SJCRH30 (cell line): ENCODE data around the gene ZG16. TPM values are rescaled to one million over a fixed set of nuclear protein-coding genes. Genes with fewer than 3 reads are reported as not detected.
"Not testable (repeated sequence)": the region's sequence is repeated elsewhere in the genome, so short reads cannot be mapped to it uniquely, and the experiment has no call there.

ENCODE experiments used
- DNase-seq, 2 experiments: peaks; one replicate each; pipeline ENCODE4 v3.0.0-alpha.2; 2015 to 2020
- H3K27ac ChIP-seq: fragments of 250-450 bp; sonication (Bioruptor Pico); 2 replicates; pipeline ENCODE4 v1.5.1; 2020; ENCODE audit warnings: mild to moderate bottlenecking, moderate library complexity
- H3K27me3 ChIP-seq: fragments of 250-450 bp; sonication (Bioruptor Pico); 2 replicates; pipeline ENCODE4 v1.5.1; 2020; ENCODE audit warnings: mild to moderate bottlenecking, moderate library complexity
- H3K36me3 ChIP-seq: fragments of 250-450 bp; sonication (Bioruptor Pico); 2 replicates; pipeline ENCODE4 v1.5.1; 2020; ENCODE audit warnings: mild to moderate bottlenecking, moderate library complexity
- H3K4me1 ChIP-seq: fragments of 250-450 bp; sonication (Bioruptor Pico); 2 replicates; pipeline ENCODE4 v1.5.1; 2020; ENCODE audit warnings: mild to moderate bottlenecking, moderate library complexity
- H3K4me3 ChIP-seq: fragments of 250-450 bp; sonication (Bioruptor Pico); 2 replicates; pipeline ENCODE4 v1.5.1; 2020; ENCODE audit warnings: mild to moderate bottlenecking, moderate library complexity
- H3K9me3 ChIP-seq: fragments of 250-450 bp; sonication (Bioruptor Pico); replicated peaks from 2 replicates; pipeline ENCODE4 v1.5.1; 2020; ENCODE audit warnings: mild to moderate bottlenecking, moderate library complexity
- total RNA-seq: library from RNA; depleted of rRNA; stranded (reverse); fragments of >200 nt; shearing (Covaris generic); gene quantifications from 2 replicates; pipeline ENCODE4 v1.2.3, GENCODE V29; 2014; rRNA removed

Gene ZG16
- not detected in 2 replicates for total RNA-seq

DNA sequence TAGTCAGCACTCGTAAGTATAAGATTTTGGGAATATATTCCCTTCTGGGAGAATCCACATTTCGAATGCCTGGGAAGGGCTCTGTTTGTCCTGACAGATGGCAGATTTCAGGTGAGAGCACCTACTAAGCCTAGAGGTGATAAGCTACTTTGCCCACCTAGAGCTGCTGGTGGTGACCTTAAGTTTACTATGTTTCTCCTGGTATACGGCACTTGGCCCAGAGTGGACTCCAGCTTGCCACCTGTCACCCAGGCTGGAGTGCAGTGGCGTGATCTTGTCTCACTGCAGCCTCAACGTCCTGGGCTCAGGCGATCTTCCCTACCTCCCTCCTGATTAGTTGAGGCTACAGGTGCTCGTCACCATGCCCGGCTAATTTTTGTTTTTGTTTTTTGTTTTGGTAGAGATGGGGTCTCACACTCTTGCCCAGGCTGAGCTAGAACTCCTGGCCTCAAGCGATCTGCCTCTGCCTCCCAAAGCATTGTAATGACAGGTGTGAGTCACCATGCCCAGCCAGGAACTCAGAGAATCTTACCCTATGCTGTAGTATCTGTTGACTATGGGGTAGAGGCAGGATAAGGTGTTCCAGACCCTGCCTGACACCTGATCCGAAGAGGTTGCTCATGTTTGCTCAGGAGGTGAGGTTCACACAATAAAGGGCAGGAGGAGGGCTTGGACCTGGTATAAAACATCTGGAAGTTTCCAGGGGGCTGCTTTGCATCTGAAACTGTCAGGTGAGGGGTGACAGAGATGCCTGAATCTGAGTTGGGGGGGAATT, at the start of gene ZG16:
Gene ZG16 (plus strand): TSS at position 681 of the 775 bp plus-strand sequence. CDS start 1,011 bp downstream, outside the sequence.
- H3K4me3 ChIP-seq: no peak within 1 kb of the TSS
- no peaks in the 10 kb centered on the region for H3K36me3 ChIP-seq
- no peaks in the 10 kb centered on the region for H3K27me3 ChIP-seq
- DNase-seq: no peak
- H3K9me3 ChIP-seq: no peaks in the 10 kb centered on the region
- no peak within 1 kb of the TSS for H3K27ac ChIP-seq
- H3K4me1 ChIP-seq: peaks cover 9% of the 10 kb centered on the region; the same call in 1 of the 2 replicates

DNA sequence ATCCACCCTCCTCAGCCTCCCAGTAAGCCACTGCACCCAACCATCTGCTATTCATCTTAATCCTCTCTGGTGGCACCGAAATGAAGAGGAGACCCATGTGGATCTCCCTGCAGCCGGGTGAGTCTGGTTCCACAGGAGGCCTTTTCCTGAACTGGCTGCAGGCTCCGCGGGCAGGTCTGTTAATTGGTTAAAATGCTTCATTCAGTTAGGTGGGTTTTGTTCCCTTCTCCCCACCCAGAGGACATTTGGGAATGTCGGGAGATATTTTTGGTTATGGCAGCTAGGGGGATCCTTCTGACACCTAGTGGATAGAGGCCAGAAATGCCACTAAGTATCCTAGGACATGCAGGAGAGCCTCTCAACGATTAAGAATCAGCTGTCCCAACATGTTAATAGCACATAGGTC, 48.9 kb upstream of the ZG16 start:
- no peaks in the 10 kb centered on the region for H3K4me1 ChIP-seq
- peak; percentile 50 to 79 for DNase-seq
- H3K27me3 ChIP-seq: no peaks in the 10 kb centered on the region
- H3K9me3 ChIP-seq: no peaks in the 10 kb centered on the region
- no peak overlapping the region for H3K4me3 ChIP-seq
- H3K36me3 ChIP-seq: no peaks in the 10 kb centered on the region
- H3K27ac ChIP-seq: no peak overlapping the region

- Histone ChIP-seq H3K36me3 (no peaks in the 10 kb centered on the region), H3K4me3 (no peak overlapping the region), H3K9me3 (no peaks in the 10 kb centered on the region), H3K27me3 (no peaks in the 10 kb centered on the region), H3K4me1 (no peaks in the 10 kb centered on the region), H3K27ac (no peak overlapping the region)
- DNase-seq: no peak
Observed at GRCh38 chr16:29730649-29731048, 47.4 kb upstream of the ZG16 start.

GRCh38 chr16:29731768-29732601, 46.1 kb upstream of the ZG16 start:
- H3K4me3 ChIP-seq, DNase-seq, H3K4me1 ChIP-seq, H3K27me3 ChIP-seq, H3K27ac ChIP-seq, H3K9me3 ChIP-seq, H3K36me3 ChIP-seq: not testable (repeated sequence)

GRCh38 chr16:29734786-29735185, 43.3 kb upstream of the ZG16 start:
- Histone ChIP-seq H3K36me3 (no peaks in the 10 kb centered on the region), H3K4me1 (no peaks in the 10 kb centered on the region), H3K27me3 (no peaks in the 10 kb centered on the region), H3K4me3 (no peak overlapping the region), H3K9me3 (no peaks in the 10 kb centered on the region), H3K27ac (no peak overlapping the region)
- DNase-seq: no peak

- Histone ChIP-seq H3K27me3 (no peaks in the 10 kb centered on the region), H3K4me1 (no peaks in the 10 kb centered on the region), H3K9me3 (no peaks in the 10 kb centered on the region), H3K36me3 (no peaks in the 10 kb centered on the region), H3K4me3 (no peak overlapping the region), H3K27ac (no peak overlapping the region)
- DNase-seq: no peak
Observed at GRCh38 chr16:29736112-29736511, 41.9 kb upstream of the ZG16 start.

- H3K27me3 ChIP-seq: no peaks in the 10 kb centered on the region
- H3K4me3 ChIP-seq: no peak overlapping the region
- H3K4me1 ChIP-seq: no peaks in the 10 kb centered on the region
- H3K27ac ChIP-seq: no peak overlapping the region
- no peaks in the 10 kb centered on the region for H3K9me3 ChIP-seq
- DNase-seq: no peak
- H3K36me3 ChIP-seq: no peaks in the 10 kb centered on the region
Observed at GRCh38 chr16:29736764-29737163, 41.3 kb upstream of the ZG16 start.

- H3K9me3 ChIP-seq: no peaks in the 10 kb centered on the region
Observed at GRCh38 chr16:29737713-29738112, 40.3 kb upstream of the ZG16 start.

DNA sequence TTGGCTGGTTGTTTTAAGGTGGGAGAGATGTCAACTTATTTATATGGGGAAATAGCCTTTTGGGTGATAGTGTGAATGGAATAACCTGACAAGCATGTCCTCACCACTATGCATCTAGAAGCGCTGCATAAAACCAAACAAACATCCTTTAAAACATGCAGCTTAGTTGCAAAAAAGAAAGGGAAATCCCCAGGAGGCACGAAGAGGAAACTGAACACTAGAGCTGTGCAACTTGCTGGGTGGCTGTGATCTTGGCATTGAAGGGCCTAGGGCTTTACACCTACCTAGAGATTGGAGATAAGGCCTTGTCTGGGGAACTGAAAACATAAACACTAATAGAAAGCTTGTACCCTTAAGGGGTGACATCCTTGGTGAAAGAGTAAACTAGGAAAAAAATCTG, 39.5 kb upstream of the ZG16 start:
- Histone ChIP-seq H3K4me3 (no peak overlapping the region), H3K4me1 (no peaks in the 10 kb centered on the region), H3K27ac (no peak overlapping the region), H3K27me3 (no peaks in the 10 kb centered on the region), H3K9me3 (no peaks in the 10 kb centered on the region), H3K36me3 (no peaks in the 10 kb centered on the region)
- no peak for DNase-seq

More at GRCh38 chr16:29737713-29738112, 40.3 kb upstream of the ZG16 start:
- DNase-seq: no peak
- Histone ChIP-seq H3K27ac (no peak overlapping the region), H3K4me1 (no peaks in the 10 kb centered on the region), H3K27me3 (no peaks in the 10 kb centered on the region), H3K4me3 (no peak overlapping the region), H3K36me3 (no peaks in the 10 kb centered on the region)

DNA sequence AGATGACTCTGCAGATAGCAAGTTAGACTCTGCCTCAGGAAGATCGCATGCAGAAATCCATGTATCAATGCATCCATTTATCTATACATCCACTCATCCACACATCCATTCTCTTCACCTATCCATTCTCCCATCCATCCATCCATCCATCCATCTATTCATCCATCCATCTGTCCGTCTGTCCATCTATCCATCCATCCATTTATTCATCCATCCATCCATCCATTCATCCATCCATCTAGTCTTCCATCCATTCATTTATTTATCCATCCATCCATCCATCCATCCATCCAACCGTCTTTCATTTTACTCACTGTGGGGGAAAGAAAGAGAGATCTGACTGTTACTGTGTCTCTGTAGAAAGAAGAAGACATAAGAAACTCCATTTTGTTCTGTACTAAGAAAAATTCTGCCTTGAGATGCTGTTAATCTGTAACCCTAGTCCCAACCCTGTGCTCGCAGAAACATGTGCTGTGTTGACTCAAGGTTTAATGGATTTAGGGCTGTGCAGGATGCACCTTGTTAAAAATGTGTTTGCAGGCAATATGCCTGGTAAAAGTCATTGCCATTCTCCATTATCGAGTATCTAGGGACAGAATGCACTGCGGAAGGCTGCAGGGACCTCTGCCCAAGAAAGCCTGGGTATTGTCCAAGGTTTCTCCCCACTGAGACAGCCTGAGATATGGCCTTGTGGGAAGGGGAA, 38.0 kb upstream of the ZG16 start:
- H3K4me3 ChIP-seq, H3K36me3 ChIP-seq, DNase-seq, H3K9me3 ChIP-seq, H3K27me3 ChIP-seq, H3K27ac ChIP-seq, H3K4me1 ChIP-seq: not testable (repeated sequence)

- H3K36me3 ChIP-seq, DNase-seq, H3K9me3 ChIP-seq, H3K4me1 ChIP-seq, H3K27ac ChIP-seq, H3K27me3 ChIP-seq, H3K4me3 ChIP-seq: not testable (repeated sequence)
Observed at GRCh38 chr16:29740630-29741015, 37.4 kb upstream of the ZG16 start.

DNA sequence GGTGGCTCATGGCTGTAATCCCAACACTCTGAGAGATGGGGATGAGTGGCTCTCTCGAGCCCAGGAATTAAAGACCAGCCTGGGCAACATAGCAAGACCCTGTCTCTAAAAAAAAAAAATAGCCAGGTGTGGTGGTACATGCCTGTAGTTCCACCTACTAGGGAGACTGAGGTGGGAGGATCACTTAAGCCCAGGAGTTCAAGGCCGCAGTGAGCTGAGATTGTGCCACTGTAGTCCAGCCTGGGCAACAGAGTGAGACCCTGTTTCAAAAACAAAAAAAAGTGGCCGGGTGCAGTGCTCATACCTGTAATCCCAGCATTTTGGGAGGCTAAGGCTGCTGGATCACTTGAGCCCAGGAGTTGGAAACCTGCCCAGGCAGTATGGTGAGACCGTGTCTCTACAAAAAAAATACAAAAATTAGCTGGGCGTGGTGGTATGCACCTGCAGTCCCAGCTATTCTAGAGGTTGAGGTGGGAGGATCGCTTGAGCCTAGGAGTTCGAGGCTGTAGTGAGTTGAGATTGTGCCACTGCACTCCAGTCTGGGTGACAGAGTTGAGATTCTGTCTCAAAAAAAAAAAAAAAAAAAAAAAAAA, 35.3 kb upstream of the ZG16 start:
- H3K4me3 ChIP-seq: no peak overlapping the region
- no peaks in the 10 kb centered on the region for H3K4me1 ChIP-seq
- H3K36me3 ChIP-seq: no peaks in the 10 kb centered on the region
- no peaks in the 10 kb centered on the region for H3K9me3 ChIP-seq
- H3K27ac ChIP-seq: no peak overlapping the region
- DNase-seq: no peak
- no peaks in the 10 kb centered on the region for H3K27me3 ChIP-seq

GRCh38 chr16:29743475-29743826, 34.6 kb upstream of the ZG16 start:
- no peak for DNase-seq
- Histone ChIP-seq H3K27ac (no peak overlapping the region), H3K4me3 (no peak overlapping the region), H3K9me3 (no peaks in the 10 kb centered on the region), H3K36me3 (no peaks in the 10 kb centered on the region), H3K4me1 (no peaks in the 10 kb centered on the region), H3K27me3 (no peaks in the 10 kb centered on the region)

DNA sequence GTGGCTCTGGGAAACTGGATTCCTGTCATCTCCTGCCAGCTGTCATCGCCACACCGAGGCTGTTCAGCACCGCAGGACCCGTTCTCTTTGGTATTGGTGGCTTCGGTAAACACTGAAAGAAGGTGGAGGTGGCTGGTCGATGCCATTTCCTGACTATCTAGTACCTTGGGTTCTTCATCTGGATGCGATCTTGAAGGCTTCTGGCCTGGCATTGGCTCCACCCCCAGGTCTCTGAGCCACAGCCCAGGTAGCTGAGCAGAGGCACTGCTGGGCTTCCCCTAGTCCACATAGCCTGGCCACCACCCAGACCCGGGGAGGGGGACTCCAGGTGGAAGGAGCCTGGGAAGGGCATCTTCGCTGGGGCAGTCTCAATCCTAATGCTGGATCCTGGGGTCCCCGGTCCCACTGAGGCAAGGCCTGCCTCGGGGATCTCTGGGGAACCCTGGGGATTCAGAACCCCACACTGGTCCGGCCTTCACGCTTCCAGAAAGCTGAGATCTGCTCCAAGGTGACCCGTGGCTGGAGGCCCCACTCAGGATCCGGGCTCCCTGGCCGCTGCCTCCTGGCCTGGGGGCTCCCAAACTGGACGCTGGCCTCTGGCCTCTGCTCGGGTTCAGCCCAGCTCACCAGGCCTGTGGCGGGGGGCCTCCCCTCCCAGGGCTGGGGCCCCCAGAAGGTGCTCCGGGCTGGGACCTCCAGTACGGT, 34.1 kb upstream of the ZG16 start:
- H3K36me3 ChIP-seq: no peaks in the 10 kb centered on the region
- no peak for DNase-seq
- H3K4me1 ChIP-seq: no peaks in the 10 kb centered on the region
- no peaks in the 10 kb centered on the region for H3K9me3 ChIP-seq
- no peak overlapping the region for H3K4me3 ChIP-seq
- H3K27me3 ChIP-seq: no peaks in the 10 kb centered on the region
- H3K27ac ChIP-seq: no peak overlapping the region
